OCI-M1 (cell line): ENCODE data around the gene TICRR.

ENCODE experiments used
- DNase-seq: peaks from one replicate; lab custom pipeline; 2025; lab: John Stamatoyannopoulos, UW

The TICRR gene

GRCh38 chr15:89654301-89654761, 79.1 kb downstream of the TICRR start:
- DNase-seq: no peak

GRCh38 chr15:89654847-89655805, 79.9 kb downstream of the TICRR start, which contains the start of gene KIF7:
KIF7 (minus strand) TSS chr15:89655467; CDS start chr15:89652930, 2,537 bp downstream.
- peak; percentile 9 for DNase-seq

GRCh38 chr15:89656116-89656815, 81.0 kb downstream of the TICRR start:
- DNase-seq: peak; percentile 43

GRCh38 chr15:89657686-89658200, 82.5 kb downstream of the TICRR start:
- no peak for DNase-seq

GRCh38 chr15:89659295-89659694, 84.0 kb downstream of the TICRR start:
- no peak for DNase-seq

GRCh38 chr15:89660556-89660955, 85.3 kb downstream of the TICRR start:
- no peak for DNase-seq

- DNase-seq: no peak
Measured at GRCh38 chr15:89662893-89663626, 87.8 kb downstream of the TICRR start.

- DNase-seq: no peak
Measured at GRCh38 chr15:89664441-89665350, 89.4 kb downstream of the TICRR start.

- no peak for DNase-seq
Measured at GRCh38 chr15:89665449-89666181, 90.3 kb downstream of the TICRR start.

- no peak for DNase-seq
Measured at GRCh38 chr15:89666184-89666857, 91.1 kb downstream of the TICRR start.

- DNase-seq: no peak
Measured at GRCh38 chr15:89666858-89667705, 91.8 kb downstream of the TICRR start.

GRCh38 chr15:89667706-89667960, 92.4 kb downstream of the TICRR start:
- no peak for DNase-seq

GRCh38 chr15:89668171-89668570, 92.9 kb downstream of the TICRR start:
- no peak for DNase-seq

GRCh38 chr15:89669309-89669865, 94.1 kb downstream of the TICRR start:
- DNase-seq: no peak

- no peak for DNase-seq
Measured at GRCh38 chr15:89669941-89670340, 94.7 kb downstream of the TICRR start.

- DNase-seq: no peak
Measured at GRCh38 chr15:89670971-89671560, 95.8 kb downstream of the TICRR start.

GRCh38 chr15:89671687-89672086, 96.4 kb downstream of the TICRR start:
- DNase-seq: no peak
